ENCODE results near the gene LDB3. TPM values are rescaled to one million over a fixed set of nuclear protein-coding genes. Genes with fewer than 3 reads are reported as not detected.

The LDB3 gene
- polyA plus RNA-seq, 1 experiment = 0.83 TPM

GRCh38 chr10:86758189-86759072 is 90.1 kb downstream of the LDB3 start:
- Histone ChIP-seq H3K36me3 (ENCODE audit: control insufficient read depth, insufficient read depth, low read length) (no peaks in the 10 kb centered on the region), H3K4me3 (ENCODE audit: low read depth, low read length) (peak overlapping the region; percentile 83), H3K27me3 (ENCODE audit: control insufficient read depth, insufficient read depth, low read length) (no peaks in the 10 kb centered on the region)
- POLR2A ChIA-PET = interaction anchor here (0.6 kb wide), 2 partner anchors 25 to 174 kb away, joined by 3 to 4 read pairs; no protein-coding TSS in a partner anchor
- TF ChIP-seq CTCF (IDR thresholded peaks at IDR 0.05; ENCODE audit: insufficient read depth, low read depth, low read length) = no peak
- no peak for DNase-seq (ENCODE audit: low read depth)
- CTCF ChIA-PET = interaction anchor here (0.9 to 2.8 kb wide), 9 partner anchors 9 to 142 kb away, joined by 3 to 18 read pairs (median 5); no protein-coding TSS in a partner anchor

GRCh38 chr10:86759073-86759672 is 90.9 kb downstream of the LDB3 start:
- Histone ChIP-seq H3K4me3 (ENCODE audit: low read depth, low read length) (peak overlapping the region; percentile 83), H3K36me3 (ENCODE audit: control insufficient read depth, insufficient read depth, low read length) (no peaks in the 10 kb centered on the region), H3K27me3 (ENCODE audit: control insufficient read depth, insufficient read depth, low read length) (no peaks in the 10 kb centered on the region)
- CTCF ChIA-PET = interaction anchor here (0.9 to 2.4 kb wide), 3 partner anchors 8 to 23 kb away, joined by 4 to 9 read pairs (median 4); no protein-coding TSS in a partner anchor
- POLR2A ChIA-PET = interaction anchor here (0.6 kb wide), 1 partner anchor 173 kb away, joined by 3 read pairs; no protein-coding TSS in a partner anchor
- TF ChIP-seq CTCF (IDR thresholded peaks at IDR 0.05; ENCODE audit: insufficient read depth, low read depth, low read length) = no peak
- DNase-seq (ENCODE audit: low read depth) = no peak

- no peak for TF ChIP-seq CTCF (IDR thresholded peaks at IDR 0.05; ENCODE audit: insufficient read depth, low read depth, low read length)
- H3K4me3 ChIP-seq (ENCODE audit: low read depth, low read length) = no peak overlapping the region
- no peaks in the 10 kb centered on the region for H3K27me3 ChIP-seq (ENCODE audit: control insufficient read depth, insufficient read depth, low read length)
- POLR2A ChIA-PET = no interaction called here
- CTCF ChIA-PET = interaction anchor here (0.6 kb wide), 1 partner anchor 135 kb away, joined by 3 read pairs; no protein-coding TSS in a partner anchor
- H3K36me3 ChIP-seq (ENCODE audit: control insufficient read depth, insufficient read depth, low read length) = no peaks in the 10 kb centered on the region
- DNase-seq (ENCODE audit: low read depth) = no peak
Measured at GRCh38 chr10:86763404-86763803, 95.1 kb downstream of the LDB3 start.

- ChIA-PET CTCF (no interaction called here), POLR2A (no interaction called here)
- Histone ChIP-seq H3K4me3 (ENCODE audit: low read depth, low read length) (no peak overlapping the region), H3K27me3 (ENCODE audit: control insufficient read depth, insufficient read depth, low read length) (no peaks in the 10 kb centered on the region), H3K36me3 (ENCODE audit: control insufficient read depth, insufficient read depth, low read length) (no peaks in the 10 kb centered on the region)
- DNase-seq (ENCODE audit: low read depth) = no peak
- TF ChIP-seq CTCF (IDR thresholded peaks at IDR 0.05; ENCODE audit: insufficient read depth, low read depth, low read length) = no peak
Measured at GRCh38 chr10:86765548-86765947, 97.2 kb downstream of the LDB3 start.

All from BJ (cell line).